Central memory CD4-positive, alpha-beta T cell (primary cell): ENCODE data around the gene ARHGAP35.
"Not testable (repeated sequence)": the region's sequence is repeated elsewhere in the genome, so short reads cannot be mapped to it uniquely, and the experiment has no call there.

Source experiments
- DNase-seq: peaks from one replicate; pipeline ENCODE4 v3.0.0; 2022

The ARHGAP35 gene

GRCh38 chr19:46872967-46873366, 12.2 kb downstream of the ARHGAP35 start:
- DNase-seq, result no peak

- DNase-seq, result no peak
Observed at GRCh38 chr19:46875234-46875633, 14.4 kb downstream of the ARHGAP35 start.

GRCh38 chr19:46875657-46876056, 14.9 kb downstream of the ARHGAP35 start:
- DNase-seq, result no peak

- DNase-seq, result no peak
Observed at GRCh38 chr19:46878613-46879375, 18.0 kb downstream of the ARHGAP35 start.

- no peak for DNase-seq
Observed at GRCh38 chr19:46880431-46880830, 19.6 kb downstream of the ARHGAP35 start.

- no peak for DNase-seq
Observed at GRCh38 chr19:46881092-46881491, 20.3 kb downstream of the ARHGAP35 start.

- DNase-seq, result no peak
Observed at GRCh38 chr19:46882034-46882433, 21.2 kb downstream of the ARHGAP35 start.

GRCh38 chr19:46882751-46883150, 22.0 kb downstream of the ARHGAP35 start:
- DNase-seq, result not testable (repeated sequence)

GRCh38 chr19:46885411-46885810, 24.6 kb downstream of the ARHGAP35 start:
- no peak for DNase-seq

- DNase-seq, result no peak
Observed at GRCh38 chr19:46886546-46887239, 25.9 kb downstream of the ARHGAP35 start.

GRCh38 chr19:46887240-46887782, 26.5 kb downstream of the ARHGAP35 start:
- no peak for DNase-seq

- no peak for DNase-seq
Observed at GRCh38 chr19:46890423-46891170, 29.8 kb downstream of the ARHGAP35 start.

- no peak for DNase-seq
Observed at GRCh38 chr19:46892252-46893179, 31.7 kb downstream of the ARHGAP35 start.

- DNase-seq, result no peak
Observed at GRCh38 chr19:46896076-46896794, 35.4 kb downstream of the ARHGAP35 start.

GRCh38 chr19:46898731-46899130, 37.9 kb downstream of the ARHGAP35 start:
- no peak for DNase-seq

GRCh38 chr19:46900341-46900740, 39.5 kb downstream of the ARHGAP35 start:
- DNase-seq, result no peak

- DNase-seq, result no peak
Observed at GRCh38 chr19:46901701-46902401, 41.1 kb downstream of the ARHGAP35 start.

GRCh38 chr19:46902402-46902766, 41.6 kb downstream of the ARHGAP35 start:
- no peak for DNase-seq

GRCh38 chr19:46903458-46903857, 42.7 kb downstream of the ARHGAP35 start:
- DNase-seq, result no peak

GRCh38 chr19:46904114-46905060, 43.6 kb downstream of the ARHGAP35 start:
- no peak for DNase-seq
